ENCODE results near the gene OR52E6.

OR52E6 gene

GRCh38 chr11:5878564-5878963 is 36.9 kb upstream of the OR52E6 start:
- TF ChIP-seq, protein P1, sequence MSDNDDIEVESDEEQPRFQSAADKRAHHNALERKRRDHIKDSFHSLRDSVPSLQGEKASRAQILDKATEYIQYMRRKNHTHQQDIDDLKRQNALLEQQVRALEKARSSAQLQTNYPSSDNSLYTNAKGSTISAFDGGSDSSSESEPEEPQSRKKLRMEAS (IDR thresholded peaks at IDR 0.05), result no peak
- no peak for TF ChIP-seq CEBPB (IDR thresholded peaks at IDR 0.05)
- no peak for TF ChIP-seq ZBTB7A (IDR thresholded peaks at IDR 0.05; ENCODE audit: low read depth)
- no peak for TF ChIP-seq FOXM1 (IDR thresholded peaks at IDR 0.05; ENCODE audit: borderline replicate concordance, low read depth)
- no peak for TF ChIP-seq NFIC (IDR thresholded peaks at IDR 0.05)
- TF ChIP-seq USF1 (IDR thresholded peaks at IDR 0.05), result no peak
- no peak for TF ChIP-seq EP300 (IDR thresholded peaks at IDR 0.05; ENCODE audit: borderline replicate concordance)
- no peak for TF ChIP-seq EGR1 (IDR thresholded peaks at IDR 0.05)
- TF ChIP-seq RAD21 (IDR thresholded peaks at IDR 0.05; ENCODE audit: low read depth), result no peak
- TF ChIP-seq TAF1 (IDR thresholded peaks at IDR 0.05; ENCODE audit: low read depth), result no peak
- no peak for TF ChIP-seq CREB1 (IDR thresholded peaks at IDR 0.05; ENCODE audit: low read depth)
- TF ChIP-seq, protein P2, sequence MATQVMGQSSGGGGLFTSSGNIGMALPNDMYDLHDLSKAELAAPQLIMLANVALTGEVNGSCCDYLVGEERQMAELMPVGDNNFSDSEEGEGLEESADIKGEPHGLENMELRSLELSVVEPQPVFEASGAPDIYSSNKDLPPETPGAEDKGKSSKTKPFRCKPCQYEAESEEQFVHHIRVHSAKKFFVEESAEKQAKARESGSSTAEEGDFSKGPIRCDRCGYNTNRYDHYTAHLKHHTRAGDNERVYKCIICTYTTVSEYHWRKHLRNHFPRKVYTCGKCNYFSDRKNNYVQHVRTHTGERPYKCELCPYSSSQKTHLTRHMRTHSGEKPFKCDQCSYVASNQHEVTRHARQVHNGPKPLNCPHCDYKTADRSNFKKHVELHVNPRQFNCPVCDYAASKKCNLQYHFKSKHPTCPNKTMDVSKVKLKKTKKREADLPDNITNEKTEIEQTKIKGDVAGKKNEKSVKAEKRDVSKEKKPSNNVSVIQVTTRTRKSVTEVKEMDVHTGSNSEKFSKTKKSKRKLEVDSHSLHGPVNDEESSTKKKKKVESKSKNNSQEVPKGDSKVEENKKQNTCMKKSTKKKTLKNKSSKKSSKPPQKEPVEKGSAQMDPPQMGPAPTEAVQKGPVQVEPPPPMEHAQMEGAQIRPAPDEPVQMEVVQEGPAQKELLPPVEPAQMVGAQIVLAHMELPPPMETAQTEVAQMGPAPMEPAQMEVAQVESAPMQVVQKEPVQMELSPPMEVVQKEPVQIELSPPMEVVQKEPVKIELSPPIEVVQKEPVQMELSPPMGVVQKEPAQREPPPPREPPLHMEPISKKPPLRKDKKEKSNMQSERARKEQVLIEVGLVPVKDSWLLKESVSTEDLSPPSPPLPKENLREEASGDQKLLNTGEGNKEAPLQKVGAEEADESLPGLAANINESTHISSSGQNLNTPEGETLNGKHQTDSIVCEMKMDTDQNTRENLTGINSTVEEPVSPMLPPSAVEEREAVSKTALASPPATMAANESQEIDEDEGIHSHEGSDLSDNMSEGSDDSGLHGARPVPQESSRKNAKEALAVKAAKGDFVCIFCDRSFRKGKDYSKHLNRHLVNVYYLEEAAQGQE (IDR thresholded peaks at IDR 0.05; ENCODE audit: low read depth), result no peak
- TF ChIP-seq TCF12 (IDR thresholded peaks at IDR 0.05; ENCODE audit: low read depth), result no peak
- no peak for TF ChIP-seq TEAD4 (IDR thresholded peaks at IDR 0.05)
- no peak for TF ChIP-seq YY1 (IDR thresholded peaks at IDR 0.05; ENCODE audit: low read depth)

- no peak for TF ChIP-seq RAD21 (IDR thresholded peaks at IDR 0.05; ENCODE audit: low read depth)
- TF ChIP-seq, protein P1 (IDR thresholded peaks at IDR 0.05), result no peak
- no peak for TF ChIP-seq EP300 (IDR thresholded peaks at IDR 0.05; ENCODE audit: borderline replicate concordance)
- no peak for TF ChIP-seq TEAD4 (IDR thresholded peaks at IDR 0.05)
- no peak for TF ChIP-seq USF1 (IDR thresholded peaks at IDR 0.05)
- no peak for TF ChIP-seq CEBPB (IDR thresholded peaks at IDR 0.05)
- TF ChIP-seq, protein P2 (IDR thresholded peaks at IDR 0.05; ENCODE audit: low read depth), result no peak
- TF ChIP-seq TCF12 (IDR thresholded peaks at IDR 0.05; ENCODE audit: low read depth), result no peak
- TF ChIP-seq ZBTB7A (IDR thresholded peaks at IDR 0.05; ENCODE audit: low read depth), result no peak
- TF ChIP-seq TAF1 (IDR thresholded peaks at IDR 0.05; ENCODE audit: low read depth), result no peak
- no peak for TF ChIP-seq EGR1 (IDR thresholded peaks at IDR 0.05)
- TF ChIP-seq CREB1 (IDR thresholded peaks at IDR 0.05; ENCODE audit: low read depth), result no peak
- no peak for TF ChIP-seq NFIC (IDR thresholded peaks at IDR 0.05)
- no peak for TF ChIP-seq FOXM1 (IDR thresholded peaks at IDR 0.05; ENCODE audit: borderline replicate concordance, low read depth)
- TF ChIP-seq YY1 (IDR thresholded peaks at IDR 0.05; ENCODE audit: low read depth), result no peak
Observed at GRCh38 chr11:5865826-5866225, 24.1 kb upstream of the OR52E6 start.

DNA sequence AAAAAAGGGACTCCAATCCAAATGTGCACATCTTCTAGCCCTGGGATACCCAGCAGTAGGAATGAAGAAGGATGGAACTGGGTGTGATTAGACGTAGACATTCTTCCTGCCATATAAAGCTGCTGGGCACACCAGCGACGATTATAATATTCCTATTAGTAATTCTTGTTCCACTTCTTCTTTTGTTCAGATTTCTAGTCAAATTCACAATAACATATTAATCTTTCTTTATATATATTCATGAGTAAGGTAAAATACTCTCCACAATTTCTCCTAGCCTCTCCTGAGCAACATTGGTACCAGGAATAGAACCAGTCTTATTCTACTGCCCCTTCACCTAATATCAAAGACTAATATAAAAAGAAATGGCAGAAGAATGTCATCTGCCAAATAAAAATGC is 15.9 kb upstream of the OR52E6 start, which contains the start of gene OR52E8:
Gene OR52E8, minus strand, starts transcription at position 101 of the 400 bp plus-strand sequence. Its CDS starts 0 bp downstream, at position 101.
- TF ChIP-seq YY1 (IDR thresholded peaks at IDR 0.05; ENCODE audit: low read depth), result no peak
- no peak for TF ChIP-seq TCF12 (IDR thresholded peaks at IDR 0.05; ENCODE audit: low read depth)
- no peak for TF ChIP-seq NFIC (IDR thresholded peaks at IDR 0.05)
- no peak for TF ChIP-seq EGR1 (IDR thresholded peaks at IDR 0.05)
- no peak for TF ChIP-seq CEBPB (IDR thresholded peaks at IDR 0.05)
- no peak for TF ChIP-seq CREB1 (IDR thresholded peaks at IDR 0.05; ENCODE audit: low read depth)

DNA sequence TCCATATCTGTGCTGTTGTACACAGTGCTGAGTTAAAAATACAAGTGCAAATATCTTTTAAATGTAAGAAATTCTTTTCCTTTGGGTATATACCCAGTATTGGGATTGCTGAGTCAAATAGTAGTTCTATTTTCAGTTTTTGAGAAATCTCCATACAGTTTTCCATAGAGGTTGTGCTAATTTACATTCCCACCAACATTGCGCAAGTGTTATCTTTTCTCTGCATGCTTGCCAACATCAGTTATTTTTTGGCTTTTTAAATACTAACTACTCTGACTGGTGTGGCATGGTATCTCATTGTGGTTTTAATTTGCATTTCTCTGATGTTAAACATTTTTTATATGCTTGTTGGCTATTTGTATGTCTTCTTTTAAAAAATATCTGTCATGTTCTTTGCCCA is 9.3 kb upstream of the OR52E6 start:
- TF ChIP-seq ZBTB7A (IDR thresholded peaks at IDR 0.05; ENCODE audit: low read depth), result no peak
- TF ChIP-seq CREB1 (IDR thresholded peaks at IDR 0.05; ENCODE audit: low read depth), result no peak
- TF ChIP-seq EP300 (IDR thresholded peaks at IDR 0.05; ENCODE audit: borderline replicate concordance), result no peak
- TF ChIP-seq CEBPB (IDR thresholded peaks at IDR 0.05), result no peak
- TF ChIP-seq FOXM1 (IDR thresholded peaks at IDR 0.05; ENCODE audit: borderline replicate concordance, low read depth), result no peak
- TF ChIP-seq USF1 (IDR thresholded peaks at IDR 0.05), result no peak
- TF ChIP-seq EGR1 (IDR thresholded peaks at IDR 0.05), result no peak
- no peak for TF ChIP-seq YY1 (IDR thresholded peaks at IDR 0.05; ENCODE audit: low read depth)
- no peak for TF ChIP-seq RAD21 (IDR thresholded peaks at IDR 0.05; ENCODE audit: low read depth)
- TF ChIP-seq TEAD4 (IDR thresholded peaks at IDR 0.05), result no peak
- no peak for TF ChIP-seq TCF12 (IDR thresholded peaks at IDR 0.05; ENCODE audit: low read depth)
- no peak for TF ChIP-seq NFIC (IDR thresholded peaks at IDR 0.05)
- TF ChIP-seq, protein P2 (IDR thresholded peaks at IDR 0.05; ENCODE audit: low read depth), result no peak
- TF ChIP-seq, protein P1 (IDR thresholded peaks at IDR 0.05), result no peak
- no peak for TF ChIP-seq TAF1 (IDR thresholded peaks at IDR 0.05; ENCODE audit: low read depth)
